Osteoblast (primary cell): ENCODE results near the gene MAPK14. TPM values are rescaled to one million over a fixed set of nuclear protein-coding genes. Genes with fewer than 3 reads are reported as not detected.

ENCODE experiments used
- DNase-seq: peaks from one replicate; pipeline ENCODE4 v3.0.0; 2011; ENCODE audit warnings: low spot score, mixed read lengths; ENCODE audit not compliant: insufficient read length; ENCODE audit errors: missing footprints
- H2AFZ ChIP-seq: 2 replicates; pipeline ENCODE4 v1.6.0; 2011; ENCODE audit warnings: mild to moderate bottlenecking, low read length
- H3K27ac ChIP-seq: 2 replicates; pipeline ENCODE4 v1.5.1; 2011; ENCODE audit warnings: mild to moderate bottlenecking, low read depth, low read length, moderate library complexity
- H3K27me3 ChIP-seq: 2 replicates; pipeline ENCODE4 v1.6.0; 2012; ENCODE audit warnings: mild to moderate bottlenecking, control low read depth, inconsistent platforms, low read length, moderate library complexity; ENCODE audit not compliant: insufficient read depth
- H3K36me3 ChIP-seq: 2 replicates; pipeline ENCODE4 v1.5.1; 2011; ENCODE audit warnings: mild to moderate bottlenecking, low read length, control low read depth, moderate library complexity; ENCODE audit not compliant: insufficient read depth
- H3K4me1 ChIP-seq: 2 replicates; pipeline ENCODE4 v1.5.1; 2011; ENCODE audit warnings: mild to moderate bottlenecking, low read length, control low read depth, moderate library complexity; ENCODE audit not compliant: insufficient read depth
- H3K4me2 ChIP-seq: 2 replicates; pipeline ENCODE4 v1.6.0; 2011; ENCODE audit warnings: mild to moderate bottlenecking, low read length; ENCODE audit not compliant: insufficient read depth
- H3K4me3 ChIP-seq: fragments of 200-600 bp; sonication (generic); 3 replicates; pipeline ENCODE4 v1.5.1; 2012; ENCODE audit warnings: mild to moderate bottlenecking, low read length, inconsistent platforms; ENCODE audit not compliant: insufficient read depth
- H3K79me2 ChIP-seq: 2 replicates; pipeline ENCODE4 v1.6.0; 2012; ENCODE audit warnings: mild to moderate bottlenecking, low read length, control low read depth, inconsistent platforms; ENCODE audit not compliant: insufficient read depth
- H3K9me3 ChIP-seq: 2 replicates; pipeline ENCODE4 v1.5.1; 2011; ENCODE audit warnings: low read depth, low read length, control low read depth
- H4K20me1 ChIP-seq: 2 replicates; pipeline ENCODE4 v1.6.0; 2012; ENCODE audit warnings: mild to moderate bottlenecking, low read length, control low read depth; ENCODE audit not compliant: insufficient read depth
- CTCF ChIP-seq: IDR thresholded peaks from 2 replicates; pipeline ENCODE4 v1.5.1; 2011; ENCODE audit warnings: mild to moderate bottlenecking, low read depth, low read length, moderate library complexity; ENCODE audit errors: extremely low read depth
- total RNA-seq: library from RNA; depleted of rRNA; stranded (reverse); fragments of >200 nt; gene quantifications from 2 replicates; pipeline ENCODE4 v1.2.3, GENCODE V29; 2012

MAPK14 gene
- total RNA-seq, 1 donor, result 90.5 TPM

GRCh38 chr6:35993150-35993549 is 34.5 kb upstream of the MAPK14 start:
- no peak overlapping the region for H2AFZ ChIP-seq
- DNase-seq, result no peak
- TF ChIP-seq CTCF, result no peak
- H4K20me1 ChIP-seq, result no peaks in the 10 kb centered on the region
- no peak overlapping the region for H3K4me2 ChIP-seq
- no peaks in the 10 kb centered on the region for H3K79me2 ChIP-seq
- H3K27ac ChIP-seq, result no peak overlapping the region
- H3K4me3 ChIP-seq, result no peak overlapping the region
- H3K9me3 ChIP-seq, result no peaks in the 10 kb centered on the region
- no peaks in the 10 kb centered on the region for H3K27me3 ChIP-seq
- no peaks in the 10 kb centered on the region for H3K36me3 ChIP-seq
- H3K4me1 ChIP-seq, result no peaks in the 10 kb centered on the region

DNA sequence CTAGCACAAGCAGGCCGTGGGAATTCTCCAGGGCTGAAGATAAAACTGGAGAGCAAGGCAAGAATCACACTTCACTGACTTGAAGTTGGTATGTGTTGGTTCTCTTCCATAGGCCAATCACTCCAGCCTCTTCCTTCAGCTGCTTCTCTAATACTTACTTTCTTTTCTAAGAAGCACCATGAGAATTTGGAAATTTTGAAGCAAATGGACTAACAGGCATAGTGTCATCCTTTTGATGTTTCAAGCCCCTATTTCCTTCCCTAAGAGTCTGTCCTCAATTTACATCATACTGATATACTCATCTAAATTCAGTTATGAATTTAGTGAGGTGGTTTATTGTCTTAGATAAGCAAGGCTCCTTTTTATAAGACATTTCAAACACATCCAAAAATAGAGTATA is 27.2 kb upstream of the MAPK14 start:
- Histone ChIP-seq H2AFZ (no peak overlapping the region), H3K36me3 (no peaks in the 10 kb centered on the region), H3K4me3 (no peak overlapping the region), H4K20me1 (no peaks in the 10 kb centered on the region), H3K27me3 (no peaks in the 10 kb centered on the region), H3K9me3 (no peaks in the 10 kb centered on the region), H3K4me2 (no peak overlapping the region), H3K27ac (no peak overlapping the region), H3K79me2 (no peaks in the 10 kb centered on the region), H3K4me1 (no peaks in the 10 kb centered on the region)
- TF ChIP-seq CTCF, result no peak
- no peak for DNase-seq

DNA sequence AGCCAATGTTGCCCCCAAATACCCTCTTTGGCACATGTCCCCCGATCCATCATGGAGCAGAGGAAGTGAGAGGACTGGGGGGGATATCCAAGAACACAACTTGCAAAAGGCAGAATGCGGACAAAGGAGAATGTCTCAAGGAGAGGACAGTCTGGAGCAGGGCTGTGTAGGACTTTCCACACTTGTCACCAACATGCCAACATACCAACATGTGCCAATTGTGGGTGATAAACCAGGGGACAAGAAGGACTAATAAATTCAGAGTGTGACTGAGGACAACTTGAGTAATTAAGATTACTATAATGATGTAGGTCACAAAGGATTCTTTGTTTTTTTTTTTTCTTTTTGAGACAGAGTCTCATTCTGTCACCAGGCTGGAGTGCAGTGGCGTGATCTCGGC is 11.9 kb upstream of the MAPK14 start:
- H3K27me3 ChIP-seq, result peaks cover 9% of the 10 kb centered on the region
- DNase-seq, result no peak
- H3K9me3 ChIP-seq, result no peaks in the 10 kb centered on the region
- H3K4me3 ChIP-seq, result no peak overlapping the region
- H4K20me1 ChIP-seq, result no peaks in the 10 kb centered on the region
- TF ChIP-seq CTCF, result no peak
- H3K4me2 ChIP-seq, result no peak overlapping the region
- no peak overlapping the region for H3K27ac ChIP-seq
- H2AFZ ChIP-seq, result no peak overlapping the region
- no peaks in the 10 kb centered on the region for H3K36me3 ChIP-seq
- no peaks in the 10 kb centered on the region for H3K4me1 ChIP-seq
- H3K79me2 ChIP-seq, result no peaks in the 10 kb centered on the region

- no peak for DNase-seq
- H3K36me3 ChIP-seq, result no peaks in the 10 kb centered on the region
- no peaks in the 10 kb centered on the region for H3K4me1 ChIP-seq
- no peak overlapping the region for H3K27ac ChIP-seq
- no peaks in the 10 kb centered on the region for H3K79me2 ChIP-seq
- no peak overlapping the region for H2AFZ ChIP-seq
- no peaks in the 10 kb centered on the region for H3K9me3 ChIP-seq
- H3K4me2 ChIP-seq, result no peak overlapping the region
- H4K20me1 ChIP-seq, result no peaks in the 10 kb centered on the region
- no peak overlapping the region for H3K4me3 ChIP-seq
- TF ChIP-seq CTCF, result no peak
- peaks cover 6% of the 10 kb centered on the region for H3K27me3 ChIP-seq
Measured at GRCh38 chr6:36018339-36018738, 9.3 kb upstream of the MAPK14 start.
